ENCODE measurements around the gene ANTXR1.
"Not testable (repeated sequence)": the region's sequence is repeated elsewhere in the genome, so short reads cannot be mapped to it uniquely, and the experiment has no call there.

ANTXR1 gene

DNA sequence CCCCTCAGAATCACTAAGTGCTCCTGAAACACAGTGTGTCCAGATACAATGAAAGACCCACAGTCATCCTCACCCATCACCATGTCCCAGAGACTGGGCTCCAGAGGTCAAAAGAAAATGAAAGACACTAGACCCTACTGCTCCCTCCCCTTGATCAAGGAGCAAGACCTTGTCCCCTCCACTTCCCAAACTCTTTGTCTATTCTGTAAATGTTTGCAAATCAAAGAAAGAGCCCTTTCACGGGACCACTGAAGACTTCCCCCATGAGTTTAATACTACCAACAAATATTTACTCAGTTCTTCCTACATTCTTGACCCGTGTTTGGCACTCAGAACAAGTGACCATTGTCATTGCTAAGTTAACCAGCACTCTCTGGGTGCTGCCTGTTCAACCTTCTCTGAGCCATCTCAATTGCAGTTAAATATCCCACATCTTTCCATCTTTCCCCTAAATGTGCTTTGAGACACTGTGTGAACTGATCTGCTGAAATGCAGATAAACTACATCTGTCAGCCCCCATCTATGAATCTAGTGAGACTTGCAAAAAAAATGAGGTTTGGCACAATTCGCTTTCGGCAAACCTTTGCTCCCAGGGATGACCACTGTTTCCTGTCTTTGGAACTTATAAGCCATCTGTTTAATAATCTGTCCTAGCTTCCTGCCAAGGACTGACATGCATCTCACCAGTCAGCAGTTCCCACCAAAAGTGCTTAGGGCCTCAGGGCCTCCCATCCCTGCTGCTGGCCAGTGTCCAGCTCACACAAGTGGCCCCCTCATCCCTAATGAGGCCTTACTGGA lies 203.8 kb downstream of the ANTXR1 start:
- DNase-seq, result no peak

DNA sequence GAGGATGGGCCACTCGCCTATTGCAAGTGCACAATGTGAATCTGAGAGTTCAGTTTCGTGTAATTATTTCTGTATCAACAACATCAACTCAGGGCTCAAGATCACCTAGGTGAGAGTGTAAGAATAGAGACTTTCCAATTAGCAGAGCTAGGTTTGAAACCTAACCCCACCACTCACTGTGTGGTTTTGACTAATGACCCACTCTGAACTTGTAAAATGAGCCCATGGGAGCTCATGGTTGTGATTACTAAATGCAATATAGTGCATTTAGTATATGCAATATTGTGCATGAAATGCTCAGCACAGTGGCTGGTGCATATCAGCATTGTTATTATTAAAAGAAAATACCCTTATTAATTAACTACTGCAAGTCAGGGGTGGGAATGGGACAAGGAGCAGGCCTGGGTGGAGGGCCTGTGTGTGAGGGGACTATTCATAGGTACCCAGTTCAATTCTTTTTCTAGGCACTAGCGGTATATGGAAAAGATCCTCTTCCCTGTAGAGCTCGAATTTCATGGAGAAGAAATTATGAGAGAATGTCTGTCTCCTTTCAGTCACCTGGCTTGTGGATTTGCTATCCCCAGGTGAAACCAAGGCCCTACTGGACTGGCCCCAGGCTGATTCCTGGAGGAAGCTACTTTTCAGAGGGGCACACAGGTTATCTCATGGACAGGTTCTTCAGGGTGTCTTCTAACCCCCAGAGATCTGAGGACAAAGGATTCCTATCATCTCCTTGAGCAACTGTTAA lies 204.5 kb downstream of the ANTXR1 start:
- peak; percentile 41 for DNase-seq

DNA sequence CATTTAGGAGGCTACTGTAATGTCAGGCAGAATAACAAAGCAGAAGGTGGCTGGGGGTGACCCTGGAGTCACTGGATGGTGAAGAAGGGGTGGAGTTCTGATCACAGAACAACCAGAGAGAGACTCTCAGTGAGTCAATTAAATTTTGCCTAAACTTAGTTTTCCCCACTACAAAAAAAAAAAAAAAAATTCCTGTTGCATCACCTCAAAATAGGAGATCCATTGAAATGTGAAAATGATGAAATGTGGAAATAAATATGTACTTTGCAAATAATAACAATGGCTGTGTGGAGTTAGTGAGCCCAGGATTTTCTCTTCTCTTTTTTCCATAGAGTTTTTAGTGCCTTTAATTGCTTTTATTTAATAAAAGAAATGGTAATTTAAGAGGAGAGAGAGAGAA lies 208.5 kb downstream of the ANTXR1 start:
- no peak for DNase-seq

DNA sequence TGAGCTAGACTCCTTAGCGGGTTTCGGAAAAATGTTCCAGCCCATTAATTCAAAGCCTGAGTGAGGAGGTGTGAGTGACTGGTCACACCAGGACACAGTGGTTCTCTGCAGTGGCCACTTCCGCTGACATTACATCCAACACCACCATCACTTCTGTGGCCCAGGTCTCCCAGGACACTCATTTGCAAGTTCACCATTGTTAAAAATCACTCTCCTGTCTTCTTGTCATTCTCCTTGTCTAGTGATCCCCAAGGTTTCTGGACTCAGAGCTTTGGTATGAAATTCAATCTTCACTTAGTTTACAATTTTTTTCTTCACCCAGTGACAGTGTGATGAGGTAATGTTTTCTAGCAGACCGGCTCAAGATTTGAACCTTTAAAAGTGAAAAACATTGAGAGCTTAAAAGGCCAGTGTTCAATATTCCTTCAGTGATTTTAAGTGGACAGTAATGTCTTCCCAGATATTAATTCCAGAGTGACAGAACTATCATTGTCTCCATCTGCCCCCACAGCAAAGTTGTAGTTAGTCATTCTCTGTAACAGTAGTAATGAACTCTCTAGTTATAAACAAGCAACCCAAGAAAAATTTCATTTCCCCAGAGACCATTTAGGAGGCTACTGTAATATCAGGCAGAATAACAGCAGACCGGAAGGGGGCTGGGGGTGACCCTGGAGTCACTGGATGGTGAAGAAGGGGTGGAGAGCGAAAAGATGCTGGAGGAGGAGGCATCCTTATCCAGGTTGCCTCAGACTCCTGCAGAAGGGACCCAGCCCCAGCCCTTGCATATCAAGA lies 209.2 kb downstream of the ANTXR1 start:
- DNase-seq, result no peak

DNA sequence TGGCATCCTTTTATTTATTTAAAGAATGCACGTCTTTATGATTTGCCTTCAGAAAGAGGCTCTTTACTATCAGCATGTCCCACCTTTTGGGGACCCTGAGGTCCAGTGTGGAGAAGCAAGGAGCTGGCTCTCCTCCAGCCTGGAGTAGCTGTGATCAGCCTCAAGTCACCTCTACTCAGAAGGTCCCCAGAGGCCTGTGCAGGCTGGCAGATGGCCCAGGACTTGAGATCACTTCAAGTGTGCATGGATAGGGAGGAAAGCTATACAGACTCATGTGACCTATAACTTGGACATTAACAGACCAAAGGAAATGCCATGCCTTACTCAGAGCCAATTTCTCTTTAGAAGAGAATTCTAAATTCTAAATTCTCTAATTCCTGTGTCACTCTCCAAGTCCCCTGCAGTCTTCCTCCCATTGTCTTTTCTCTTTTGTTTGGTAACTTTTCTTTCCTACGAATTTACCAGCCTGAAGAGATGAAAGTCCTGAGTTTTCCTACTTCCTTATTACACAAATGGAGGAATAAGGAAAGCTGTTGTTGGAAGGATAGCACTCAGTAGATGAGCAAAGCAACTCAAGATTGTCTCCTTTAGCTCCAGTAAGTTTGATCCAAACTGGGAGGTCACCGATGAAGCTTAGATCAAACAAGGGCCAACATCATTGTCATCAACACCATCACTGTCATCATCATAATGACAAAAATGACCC lies 210.1 kb downstream of the ANTXR1 start:
- no peak for DNase-seq

DNA sequence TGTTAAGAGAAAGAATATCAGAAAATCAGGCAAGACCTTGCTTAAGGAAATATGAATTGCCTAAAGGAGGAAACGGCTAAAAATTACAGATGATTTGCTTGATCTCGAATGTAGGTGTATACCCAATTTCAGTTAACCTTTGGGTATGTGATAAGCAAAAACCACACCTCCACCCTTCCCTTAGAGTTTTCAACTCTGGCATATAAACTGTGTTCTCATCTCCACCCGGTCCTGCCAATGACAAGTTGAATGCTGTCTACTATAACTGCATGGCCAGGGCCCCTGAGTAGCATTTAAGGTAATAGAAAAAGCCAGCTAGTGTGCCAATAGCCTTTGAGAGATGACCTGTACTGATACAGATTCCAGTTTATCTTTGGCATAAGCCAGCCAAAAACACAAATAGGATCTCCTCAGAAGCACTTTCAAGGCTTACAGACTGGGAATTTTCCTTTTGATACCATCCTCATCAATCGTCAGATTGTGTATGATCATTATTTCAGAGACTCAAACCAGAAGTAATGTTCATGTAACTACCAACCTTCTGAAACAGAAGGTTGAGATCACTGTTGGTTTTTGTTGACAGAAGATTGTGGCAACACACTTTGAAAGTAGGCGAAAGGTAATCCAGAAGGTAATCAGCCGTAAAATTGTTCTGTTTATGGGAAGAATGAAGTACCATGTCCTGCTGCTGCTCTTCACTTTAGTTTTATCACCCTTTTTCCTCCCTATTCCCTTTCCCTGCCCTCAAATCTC lies 211.0 kb downstream of the ANTXR1 start:
- peak; percentile 8 for DNase-seq

DNA sequence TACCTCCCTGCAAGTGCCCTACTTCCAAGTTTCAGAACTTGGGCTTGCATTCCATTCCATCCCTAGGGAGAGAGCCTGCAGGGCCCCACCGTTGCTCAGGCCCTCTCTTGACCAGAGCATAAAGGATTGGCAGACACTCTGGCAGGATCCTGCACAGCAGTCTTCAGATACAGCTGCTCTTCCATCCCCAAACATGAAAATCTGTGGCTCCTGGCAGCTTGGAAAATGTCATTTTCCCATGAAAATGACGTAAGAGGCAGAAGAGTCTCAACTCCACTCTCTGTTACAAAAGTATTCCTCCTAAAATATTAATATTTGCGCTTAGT lies 211.5 kb downstream of the ANTXR1 start:
- no peak for DNase-seq

DNA sequence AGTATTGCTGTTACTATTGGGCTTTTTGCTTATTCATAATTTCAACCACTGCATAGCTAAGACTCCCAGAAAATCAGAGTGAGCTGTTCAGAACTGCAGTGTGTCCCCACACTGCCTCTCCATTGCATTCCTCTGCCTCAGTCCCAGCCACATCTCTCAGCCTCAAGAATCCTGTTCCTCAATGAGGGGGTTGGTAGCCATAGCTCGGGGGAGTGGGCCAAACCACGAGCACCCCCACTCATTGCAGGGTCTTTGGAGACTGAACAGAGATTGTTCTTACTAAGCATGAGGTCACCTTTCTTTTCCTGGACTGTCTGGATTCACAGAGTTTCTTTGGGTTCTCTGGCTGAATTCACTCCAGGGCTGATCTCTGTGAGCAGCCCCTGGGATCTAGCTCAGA lies 213.0 kb downstream of the ANTXR1 start:
- DNase-seq, result no peak

DNA sequence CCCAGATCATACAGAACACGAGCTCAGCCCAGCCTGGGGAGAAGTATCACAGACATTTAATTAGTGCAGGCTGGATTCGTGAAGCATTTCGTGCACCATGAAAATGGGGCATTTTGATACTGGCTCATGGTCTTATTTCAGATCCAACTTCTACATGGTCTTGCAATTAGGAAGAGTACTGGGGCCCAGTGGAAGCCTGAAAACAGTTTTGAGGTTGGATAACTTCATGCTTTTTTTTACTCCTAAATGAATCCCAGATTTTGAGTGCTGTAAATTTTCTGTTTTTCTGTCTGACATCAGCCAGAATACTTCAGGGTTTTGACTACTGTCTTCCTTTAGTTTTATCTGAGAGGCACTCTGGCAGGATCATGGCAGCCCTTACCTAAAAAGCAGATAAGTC lies 213.9 kb downstream of the ANTXR1 start:
- no peak for DNase-seq

DNA sequence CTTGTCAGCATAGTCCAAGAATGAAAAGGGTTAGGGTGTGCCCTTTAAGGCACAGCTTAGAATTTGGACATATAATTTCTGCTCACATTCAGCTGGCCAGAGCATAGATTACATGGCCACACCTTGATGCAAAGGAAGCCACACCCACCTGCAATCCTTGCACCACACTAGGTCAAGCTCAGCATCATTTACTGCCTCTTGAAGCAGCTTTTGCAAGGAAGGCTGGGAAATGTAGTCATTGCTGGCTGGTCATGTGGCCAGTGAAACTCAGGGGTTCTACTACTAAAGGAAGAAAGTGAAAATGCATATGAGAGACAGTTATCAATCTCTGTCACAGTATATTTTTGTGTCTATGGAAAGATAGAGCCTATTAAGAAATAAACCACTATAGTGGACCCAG lies 214.7 kb downstream of the ANTXR1 start:
- DNase-seq, result no peak

DNA sequence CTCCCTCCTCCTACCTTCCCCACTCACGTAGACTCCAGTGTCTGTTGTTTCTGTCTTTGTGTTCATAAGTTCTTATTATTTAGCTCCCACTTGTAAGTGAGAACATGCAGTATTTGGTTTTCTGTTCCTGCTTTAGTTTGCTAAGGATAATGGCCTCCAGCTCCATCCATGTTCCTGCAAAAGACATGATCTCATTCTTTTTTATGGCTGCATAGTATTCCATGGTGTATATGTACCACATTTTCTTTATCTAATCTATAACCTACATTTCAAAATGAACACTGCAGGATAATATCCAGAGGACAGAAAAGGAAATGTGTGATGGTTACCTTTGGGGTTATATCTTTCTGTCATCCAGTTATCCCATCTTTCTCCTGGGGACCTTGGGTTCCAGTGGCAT lies 218.0 kb downstream of the ANTXR1 start:
- DNase-seq, result not testable (repeated sequence)

DNA sequence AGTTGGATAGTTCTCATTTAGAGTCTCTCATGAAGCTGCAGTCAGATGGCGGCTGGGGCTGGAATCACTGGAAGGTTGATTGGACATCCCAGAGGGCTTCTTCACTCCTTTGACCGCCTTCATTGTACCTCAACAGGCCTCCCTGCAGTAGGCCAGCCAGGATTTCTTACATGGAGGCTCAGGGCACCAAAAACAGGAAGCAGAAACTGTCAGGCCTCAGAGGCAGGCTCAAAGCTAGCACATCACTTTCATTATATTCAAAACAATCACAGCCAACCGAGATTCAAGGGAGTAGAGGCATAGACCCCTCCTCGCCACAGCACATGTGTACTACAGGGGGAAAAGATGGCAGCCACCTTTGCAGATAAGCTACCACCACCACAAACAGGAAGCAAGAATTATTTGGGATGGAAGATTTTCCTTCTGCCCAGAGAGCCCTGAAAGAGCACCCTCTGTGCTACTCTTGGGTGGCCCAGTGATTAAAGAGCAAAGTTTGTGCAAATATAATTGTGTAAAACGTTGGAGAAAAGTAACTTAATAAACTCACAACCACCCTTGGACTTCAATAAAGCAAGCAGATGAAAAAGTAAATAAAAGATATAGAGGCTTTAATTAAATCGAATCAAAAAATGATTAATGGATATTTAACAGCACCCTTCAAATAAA lies 218.8 kb downstream of the ANTXR1 start:
- no peak for DNase-seq

DNA sequence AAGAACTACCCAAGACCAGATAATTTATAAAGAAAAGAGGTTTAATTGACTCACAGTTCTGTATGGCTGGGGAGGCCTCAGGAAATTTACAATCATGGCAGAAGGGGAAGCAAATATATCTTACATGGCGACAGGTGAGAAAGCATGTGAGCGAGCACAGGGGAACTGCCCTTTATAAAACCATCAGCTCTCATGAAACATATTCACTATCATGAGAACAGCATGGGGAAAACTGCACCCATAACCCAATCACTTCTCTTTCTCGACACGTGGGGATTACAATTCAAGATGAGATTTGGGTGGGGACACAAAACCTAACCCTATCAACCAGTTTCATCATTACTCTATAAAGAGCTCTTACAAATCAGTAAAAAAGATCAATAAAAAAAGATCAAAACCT lies 222.9 kb downstream of the ANTXR1 start:
- not testable (repeated sequence) for DNase-seq

DNA sequence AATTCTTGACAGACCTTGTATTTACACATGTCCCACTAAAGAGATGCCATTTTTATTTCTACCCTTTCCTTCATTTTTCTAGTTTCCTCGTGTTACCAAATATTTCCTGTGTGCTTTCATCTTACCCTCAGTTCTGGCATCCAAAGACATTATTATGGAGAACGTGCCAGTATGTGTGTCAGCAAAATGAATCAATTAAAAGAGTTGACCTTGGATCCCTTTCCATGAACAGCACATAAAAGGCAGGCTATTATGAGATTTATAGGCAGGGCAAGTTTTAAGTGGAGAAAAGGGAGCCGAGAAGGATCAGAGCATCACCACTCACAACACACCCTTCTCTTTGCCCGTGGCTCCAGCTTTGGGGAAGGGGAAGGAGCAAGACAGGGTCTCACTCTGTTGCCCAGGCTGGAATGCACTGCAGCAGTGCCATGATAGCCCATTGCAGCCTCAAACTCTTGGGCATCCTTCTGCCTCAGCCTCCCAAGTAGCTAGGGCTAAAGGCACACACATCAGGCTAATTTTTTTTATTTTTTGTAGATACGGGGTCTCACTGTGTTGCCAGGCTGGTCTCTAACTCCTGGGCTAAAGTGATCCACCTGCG lies 224.2 kb downstream of the ANTXR1 start:
- no peak for DNase-seq

DNA sequence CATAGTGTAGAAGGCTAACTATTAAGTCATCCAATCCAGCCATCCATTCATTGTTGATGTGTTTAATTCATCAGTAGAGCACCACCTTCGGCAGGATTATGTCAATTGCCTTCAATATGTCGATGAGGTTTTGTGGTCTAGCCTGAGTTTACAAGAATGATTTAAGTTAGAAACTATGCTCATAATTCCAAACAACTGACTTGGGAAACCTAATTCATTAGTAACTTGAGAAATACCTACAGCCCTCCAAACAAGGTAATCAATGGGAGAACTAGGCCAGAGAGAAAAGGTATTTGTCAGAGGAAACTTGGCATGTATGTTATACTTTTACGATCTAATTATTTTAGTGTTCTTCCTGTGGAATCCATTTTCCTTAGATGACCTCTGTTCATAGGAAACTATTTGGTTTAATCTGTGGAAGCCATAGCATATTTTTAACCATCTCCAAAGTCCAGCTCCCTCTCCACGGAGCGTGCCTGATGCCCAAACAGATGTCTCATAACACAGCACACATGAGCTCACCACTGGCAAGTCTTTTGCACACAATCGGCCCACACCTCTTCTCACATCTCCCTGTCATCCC lies 225.6 kb downstream of the ANTXR1 start:
- DNase-seq, result no peak

DNA sequence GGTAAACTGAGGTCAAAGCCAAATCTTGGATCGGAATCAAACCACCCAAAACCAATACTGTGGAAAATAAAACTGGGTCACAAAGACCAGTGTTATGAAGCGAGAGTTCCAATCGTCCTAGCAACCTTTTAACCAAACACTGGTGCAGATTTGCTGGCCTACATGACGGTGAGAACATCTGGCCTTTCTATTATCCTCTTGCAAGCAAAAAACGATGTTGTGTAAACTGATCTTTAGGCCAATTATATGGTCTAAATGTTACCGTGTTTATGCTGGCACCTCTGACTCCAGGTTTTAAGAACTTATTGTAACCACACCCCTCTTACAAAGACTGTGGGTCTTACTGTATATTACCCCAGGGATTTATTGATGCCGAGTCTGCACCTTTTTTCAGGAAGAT lies 228.1 kb downstream of the ANTXR1 start:
- peak; percentile 65 for DNase-seq

DNA sequence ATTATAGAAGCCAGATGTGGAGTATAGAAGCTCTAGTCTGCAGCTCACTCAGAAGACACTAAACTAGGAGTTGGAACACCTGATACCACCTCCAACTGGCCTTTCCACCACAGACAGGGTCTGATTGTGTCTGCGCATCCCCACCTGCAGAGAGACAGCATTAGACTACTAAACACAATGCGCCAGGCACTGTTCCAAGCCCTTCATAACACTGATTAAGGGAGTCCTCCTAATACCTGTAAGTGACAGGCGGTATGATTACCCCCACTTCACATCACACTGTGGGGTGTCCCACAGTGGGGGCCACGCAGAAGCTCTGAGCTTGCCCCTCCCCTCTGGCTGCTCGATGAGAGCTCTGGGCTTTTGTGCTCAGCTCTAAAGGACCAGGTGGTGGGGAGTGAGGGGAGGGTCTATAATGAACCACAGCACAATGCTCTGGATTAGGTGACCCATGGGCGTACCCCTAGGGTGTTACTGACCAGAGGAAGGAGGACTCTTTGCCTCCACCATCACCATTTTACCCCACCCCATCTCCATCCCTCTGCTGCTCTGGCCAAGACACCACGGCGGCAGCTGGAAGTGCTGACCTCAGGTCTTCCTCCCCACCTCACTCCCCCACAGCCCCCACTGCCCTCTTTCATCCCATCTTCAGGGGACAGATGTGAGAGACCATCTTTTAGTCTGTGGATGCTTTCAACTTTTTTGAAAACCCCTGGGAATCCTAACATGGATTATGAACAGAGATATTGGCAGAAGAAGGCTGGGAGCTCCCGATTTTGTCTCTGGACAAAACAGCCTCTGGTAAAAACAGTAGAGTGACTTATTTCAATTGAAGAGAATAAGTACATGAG lies 228.9 kb downstream of the ANTXR1 start:
- peak; percentile 96 for DNase-seq

DNA sequence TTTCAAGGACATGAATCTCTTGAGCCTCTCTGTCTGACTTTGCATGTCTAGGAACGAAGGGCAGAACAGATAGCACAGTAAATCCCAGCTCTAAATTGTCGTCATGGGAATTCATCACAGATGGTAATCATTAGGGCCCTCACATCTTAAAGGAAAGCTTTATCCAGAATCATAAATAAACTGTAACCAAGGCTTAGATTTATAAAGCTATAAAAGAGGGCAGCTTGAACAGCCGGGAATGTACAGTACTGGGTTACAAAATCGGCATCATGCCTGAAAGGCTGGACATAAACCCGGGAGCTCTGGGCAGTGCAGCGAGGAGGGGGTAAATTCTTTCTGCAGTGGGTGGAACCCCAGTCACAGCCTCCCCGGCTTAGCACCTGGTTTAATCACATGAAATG lies 229.7 kb downstream of the ANTXR1 start:
- DNase-seq, result no peak

DNA sequence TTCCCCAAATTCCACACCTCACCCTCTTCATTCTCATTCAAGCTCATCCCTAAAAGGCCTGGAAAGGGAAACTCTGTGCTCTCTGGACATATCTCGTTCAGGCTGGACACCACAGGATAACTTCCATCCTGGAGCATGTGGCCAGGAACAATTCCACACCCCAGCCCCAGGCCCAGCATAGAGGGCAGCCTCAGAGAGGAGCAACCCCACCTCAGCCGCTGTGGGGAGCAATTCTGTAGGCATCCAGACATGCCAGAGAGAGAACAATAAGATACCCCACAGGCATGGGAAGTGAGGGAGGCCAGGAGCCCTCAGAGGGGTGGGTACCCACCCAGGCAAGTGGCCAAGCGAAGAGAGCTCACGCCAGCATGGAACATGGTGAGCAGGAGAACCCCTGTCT lies 230.7 kb downstream of the ANTXR1 start:
- DNase-seq, result no peak

DNA sequence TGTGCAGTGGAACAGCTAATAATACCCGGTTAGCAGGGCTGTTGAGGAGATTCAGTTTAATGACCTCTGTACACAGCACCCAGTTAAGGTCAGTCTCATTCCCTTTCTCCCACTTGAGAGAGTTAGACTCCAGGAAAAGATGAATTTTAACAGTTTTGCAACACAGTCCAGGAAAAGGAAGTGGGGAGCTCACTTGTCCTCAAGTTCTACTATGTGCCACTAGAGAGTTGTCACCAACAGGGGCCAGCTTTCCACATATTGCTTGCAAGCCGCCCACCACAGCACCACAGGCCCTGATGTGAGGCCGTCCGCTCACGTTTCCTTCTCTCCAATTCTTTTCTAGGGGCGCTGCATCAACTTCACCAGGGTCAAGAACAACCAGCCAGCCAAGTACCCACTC lies 231.9 kb downstream of the ANTXR1 start:
- no peak for DNase-seq
